Naive thymus-derived CD8-positive, alpha-beta T cell (primary cell): Measurements from ENCODE around the gene UBLCP1. TPM values are rescaled to one million over a fixed set of nuclear protein-coding genes. Genes with fewer than 3 reads are reported as not detected.

ENCODE experiments used
- polyA plus RNA-seq, 3 donors: library from polyadenylated mRNA; unstranded; fragments of 300-500 nt; fragmentation: Illumina TruSeq; gene quantifications; one replicate each; pipeline ENCODE4 v1.2.3, GENCODE V29; 2021
- total RNA-seq, 8 experiments: library from RNA in 2 of 8; stranded (reverse) in 2 of 8; gene quantifications; one replicate each; pipeline ENCODE4 v1.2.3 and lab custom pipeline; 2021 to 2026

The UBLCP1 gene
- total and polyA plus RNA-seq, 5 experiments from 2014 or later: 37.8 to 68.4 (median 60.7) TPM

Other genes with a start within 250 kb of the UBLCP1 start
- gene EBF1, start 163.4 kb upstream of the UBLCP1 start, total RNA-seq: 1 to 10 TPM; 2.9 to 4.8 TPM
- gene EBF1, start 163.4 kb upstream of the UBLCP1 start, polyA plus RNA-seq: under 1 TPM in 2 of 3 donors, not detected in 1; 0.07 to 0.60 TPM
- 10 to 100 TPM; 46.8 to 54.2 TPM for gene RNF145, start 53.7 kb upstream of the UBLCP1 start, total RNA-seq
- 10 to 100 TPM in 1 of 3 donors, 1 to 10 TPM in 2; 6.3 to 11.2 (median 7.4) TPM for gene RNF145, start 53.7 kb upstream of the UBLCP1 start, polyA plus RNA-seq
- not detected for gene IL12B, start 67.2 kb downstream of the UBLCP1 start, total RNA-seq
- gene IL12B, start 67.2 kb downstream of the UBLCP1 start, polyA plus RNA-seq: not detected